HL-60 (cell line): ENCODE results near the gene MAN2A2.

Experiments
- DNase-seq, 2 experiments: peaks; one replicate each; pipeline ENCODE4 v3.0.0-alpha.2; 2010 to 2020; ENCODE audit warnings: low read depth in 1 of 2, low spot score in 1 of 2
- H3K27ac ChIP-seq: fragments of 250-450 bp; sonication (Bioruptor Pico); replicated peaks from 2 replicates; pipeline ENCODE4 v1.5.1; 2020; ENCODE audit warnings: mild to moderate bottlenecking, moderate library complexity
- H3K27me3 ChIP-seq: fragments of 250-450 bp; sonication (Bioruptor Pico); 2 replicates; pipeline ENCODE4 v1.5.1; 2021; ENCODE audit warnings: mild to moderate bottlenecking, moderate library complexity; ENCODE audit not compliant: insufficient read depth, poor library complexity, severe bottlenecking
- H3K4me3 ChIP-seq: replicated peaks from 2 replicates; pipeline ENCODE4 v1.5.1; 2011; ENCODE audit warnings: mild to moderate bottlenecking, control low read depth, low read length; ENCODE audit not compliant: insufficient read depth
- GABPA ChIP-seq: IDR thresholded peaks from 2 replicates; pipeline ENCODE4 v1.6.1; 2012; ENCODE audit warnings: low read depth
- POLR2AphosphoS5 ChIP-seq: IDR thresholded peaks from 2 replicates; pipeline ENCODE4 v1.6.1; 2012; ENCODE audit warnings: low read depth
- REST ChIP-seq: IDR thresholded peaks from 2 replicates; pipeline ENCODE4 v1.6.1; 2012; ENCODE audit warnings: low read depth; ENCODE audit not compliant: insufficient replicate concordance
- SPI1 ChIP-seq: IDR thresholded peaks from 2 replicates; pipeline ENCODE4 v1.6.1; 2012; ENCODE audit warnings: low read depth, mild to moderate bottlenecking, borderline replicate concordance
- TF ChIP-seq, protein P1 (sequence below): IDR thresholded peaks from one replicate; pipeline ENCODE4 v1.5.1; 2011; ENCODE audit warnings: low read length, control low read depth, inconsistent platforms; ENCODE audit not compliant: insufficient read depth

MAN2A2 gene

DNA sequence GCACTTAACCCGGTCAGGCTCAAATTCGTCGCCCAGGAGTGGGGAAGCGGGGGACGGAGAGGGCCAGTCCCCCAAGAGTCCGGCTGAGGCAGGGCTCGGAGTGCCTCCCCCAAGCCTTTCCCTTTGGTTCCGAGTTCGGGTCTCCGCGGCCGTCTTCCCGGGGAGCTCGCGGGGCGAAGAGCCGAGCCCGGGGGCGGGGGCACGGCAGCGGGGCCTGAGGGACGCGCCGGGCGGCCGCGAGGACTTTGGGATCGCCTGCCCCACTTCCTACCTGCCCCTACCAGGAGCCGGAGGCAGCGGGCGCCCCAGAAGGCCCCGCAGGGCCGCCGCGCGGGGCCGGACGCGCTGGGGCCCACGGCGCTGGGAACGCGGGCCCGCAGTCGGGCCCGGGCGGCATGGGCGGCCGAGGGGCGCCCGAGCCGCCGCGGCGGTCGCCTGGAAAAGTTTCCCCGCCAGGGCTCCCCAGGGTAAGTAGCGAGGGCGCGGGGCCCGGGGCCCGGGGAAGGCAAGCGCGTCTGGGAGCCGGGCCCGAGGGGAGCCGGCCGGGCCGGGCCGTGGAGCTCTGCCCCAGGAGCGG lies 31.9 kb upstream of the MAN2A2 start:
- TF ChIP-seq, protein P1, sequence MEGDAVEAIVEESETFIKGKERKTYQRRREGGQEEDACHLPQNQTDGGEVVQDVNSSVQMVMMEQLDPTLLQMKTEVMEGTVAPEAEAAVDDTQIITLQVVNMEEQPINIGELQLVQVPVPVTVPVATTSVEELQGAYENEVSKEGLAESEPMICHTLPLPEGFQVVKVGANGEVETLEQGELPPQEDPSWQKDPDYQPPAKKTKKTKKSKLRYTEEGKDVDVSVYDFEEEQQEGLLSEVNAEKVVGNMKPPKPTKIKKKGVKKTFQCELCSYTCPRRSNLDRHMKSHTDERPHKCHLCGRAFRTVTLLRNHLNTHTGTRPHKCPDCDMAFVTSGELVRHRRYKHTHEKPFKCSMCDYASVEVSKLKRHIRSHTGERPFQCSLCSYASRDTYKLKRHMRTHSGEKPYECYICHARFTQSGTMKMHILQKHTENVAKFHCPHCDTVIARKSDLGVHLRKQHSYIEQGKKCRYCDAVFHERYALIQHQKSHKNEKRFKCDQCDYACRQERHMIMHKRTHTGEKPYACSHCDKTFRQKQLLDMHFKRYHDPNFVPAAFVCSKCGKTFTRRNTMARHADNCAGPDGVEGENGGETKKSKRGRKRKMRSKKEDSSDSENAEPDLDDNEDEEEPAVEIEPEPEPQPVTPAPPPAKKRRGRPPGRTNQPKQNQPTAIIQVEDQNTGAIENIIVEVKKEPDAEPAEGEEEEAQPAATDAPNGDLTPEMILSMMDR, result no peak
- TF ChIP-seq REST (no peak), SPI1 (no peak), POLR2AphosphoS5 (no peak), GABPA (no peak)
- H3K27ac ChIP-seq, result peak overlapping the region; percentile 85
- peak overlapping the region; percentile 69 for H3K4me3 ChIP-seq
- H3K27me3 ChIP-seq, result no peaks in the 10 kb centered on the region
- peak in 1 of 2 experiments; percentile 22 for DNase-seq

- TF ChIP-seq, protein P1, result no peak
- TF ChIP-seq GABPA (no peak), POLR2AphosphoS5 (no peak)
- Histone ChIP-seq H3K27me3 (no peaks in the 10 kb centered on the region), H3K27ac (peak overlapping the region; percentile 17; the same call in 1 of the 2 replicates), H3K4me3 (peak overlapping the region; percentile 69)
- DNase-seq, result no peak
These were observed 31.2 kb upstream of the MAN2A2 start for GRCh38 chr15:90871716-90872485.

DNA sequence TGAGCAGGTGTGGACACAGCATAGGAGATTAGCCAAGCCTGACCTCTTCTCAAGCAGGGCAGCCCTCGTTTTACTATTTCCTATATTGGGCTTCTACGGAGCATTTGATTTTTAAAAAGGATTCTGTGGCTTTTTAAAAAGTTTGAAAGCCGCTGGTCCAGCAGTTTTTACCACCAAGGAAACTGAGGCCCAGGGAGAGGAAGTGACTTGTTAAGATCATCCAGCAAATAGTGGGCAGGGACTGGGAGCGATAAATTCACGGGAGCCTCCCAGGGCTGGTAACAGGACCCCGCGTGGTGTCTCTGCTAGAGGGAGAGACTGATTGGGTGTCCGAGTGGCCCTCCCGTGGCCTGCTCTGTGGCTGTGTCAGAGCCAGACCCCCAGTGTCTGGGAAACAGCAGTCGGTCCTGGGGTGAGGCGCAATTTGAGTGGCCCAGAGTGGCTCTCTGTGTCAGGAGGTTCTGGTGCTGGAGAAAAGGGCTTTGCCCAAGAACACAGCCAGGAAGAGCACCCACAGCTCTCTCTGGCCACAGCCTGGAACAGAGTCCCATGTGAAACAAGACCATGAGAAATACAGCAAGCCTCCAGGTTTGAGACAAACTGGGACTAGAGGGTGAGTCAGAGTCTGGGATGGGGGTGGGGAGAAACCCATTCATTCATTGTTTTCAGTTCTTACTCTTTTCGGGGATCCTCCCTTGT lies 30.5 kb upstream of the MAN2A2 start:
- TF ChIP-seq, protein P1, result no peak
- TF ChIP-seq GABPA (no peak), SPI1 (no peak), REST (no peak), POLR2AphosphoS5 (no peak)
- no peak for DNase-seq
- peak overlapping the region; percentile 17; the same call in 1 of the 2 replicates for H3K27ac ChIP-seq

More for the DNA sequence above, 30.5 kb upstream of the MAN2A2 start:
- Histone ChIP-seq H3K4me3 (peak overlapping the region; percentile 69), H3K27me3 (no peaks in the 10 kb centered on the region)
